ENCODE results near the gene TSACC. TPM values are rescaled to one million over a fixed set of nuclear protein-coding genes. Genes with fewer than 3 reads are reported as not detected.

TSACC gene
- total RNA-seq, 1 donor from 2014 or later = not detected

- no peak for DNase-seq (ENCODE audit: low spot score in 2 of 2)
- FAIRE-seq = no peak
These were observed 33.9 kb downstream of the TSACC start for GRCh38 chr1:156372265-156372586.

- no peak for FAIRE-seq
These were observed 34.5 kb downstream of the TSACC start for GRCh38 chr1:156372876-156373275.

DNA sequence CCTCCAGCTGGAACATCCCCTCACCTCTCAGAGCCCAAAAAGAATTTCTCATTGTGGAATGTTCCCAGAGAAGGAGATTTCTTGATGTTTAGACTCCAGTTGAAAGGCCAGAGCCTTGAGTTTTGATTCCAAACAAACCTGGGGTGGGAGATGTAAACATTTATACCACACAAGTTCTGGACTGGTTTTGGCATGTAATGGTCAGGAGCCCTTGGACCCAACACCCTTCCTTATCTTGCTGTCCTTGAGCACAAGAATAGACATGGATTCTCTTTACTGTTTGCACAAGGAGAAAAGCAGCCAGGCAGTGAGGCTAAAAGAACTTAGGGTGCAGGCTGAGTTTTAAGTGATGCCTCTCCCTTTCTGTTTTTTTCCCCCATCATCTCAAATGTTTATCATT lies 35.2 kb downstream of the TSACC start:
- DNase-seq (ENCODE audit: low spot score in 2 of 2) (no peak), FAIRE-seq (no peak)

More at GRCh38 chr1:156372876-156373275, 34.5 kb downstream of the TSACC start:
- no peak for DNase-seq (ENCODE audit: low spot score in 2 of 2)

GRCh38 chr1:156376146-156376545 lies 37.8 kb downstream of the TSACC start:
- FAIRE-seq = no peak
- no peak for DNase-seq (ENCODE audit: low spot score in 2 of 2)

- no peak for FAIRE-seq
- no peak for DNase-seq (ENCODE audit: low spot score in 2 of 2)
These were observed 38.9 kb downstream of the TSACC start for GRCh38 chr1:156376958-156377919.

DNA sequence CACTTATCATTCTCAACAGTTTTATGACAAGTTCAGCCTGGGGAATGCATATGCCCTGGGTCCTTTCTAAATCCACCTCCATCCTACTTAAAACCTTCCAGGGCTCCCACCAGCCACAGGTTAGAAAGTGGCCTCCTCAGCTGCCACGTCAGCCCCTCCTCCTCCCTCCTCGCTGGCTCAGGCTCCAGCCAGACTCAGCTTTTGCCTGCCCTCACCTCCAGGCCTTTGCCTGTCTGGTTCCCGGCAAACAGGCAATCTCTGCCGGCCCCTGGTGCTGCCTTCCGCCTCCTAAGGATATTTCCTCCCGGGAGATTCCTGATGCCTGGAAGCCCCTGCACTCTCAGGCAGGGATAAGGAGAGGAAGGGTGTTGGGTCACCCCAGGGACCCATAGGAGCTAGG lies 40.2 kb downstream of the TSACC start:
- no peak for FAIRE-seq
- no peak for DNase-seq (ENCODE audit: low spot score in 2 of 2)

DNA sequence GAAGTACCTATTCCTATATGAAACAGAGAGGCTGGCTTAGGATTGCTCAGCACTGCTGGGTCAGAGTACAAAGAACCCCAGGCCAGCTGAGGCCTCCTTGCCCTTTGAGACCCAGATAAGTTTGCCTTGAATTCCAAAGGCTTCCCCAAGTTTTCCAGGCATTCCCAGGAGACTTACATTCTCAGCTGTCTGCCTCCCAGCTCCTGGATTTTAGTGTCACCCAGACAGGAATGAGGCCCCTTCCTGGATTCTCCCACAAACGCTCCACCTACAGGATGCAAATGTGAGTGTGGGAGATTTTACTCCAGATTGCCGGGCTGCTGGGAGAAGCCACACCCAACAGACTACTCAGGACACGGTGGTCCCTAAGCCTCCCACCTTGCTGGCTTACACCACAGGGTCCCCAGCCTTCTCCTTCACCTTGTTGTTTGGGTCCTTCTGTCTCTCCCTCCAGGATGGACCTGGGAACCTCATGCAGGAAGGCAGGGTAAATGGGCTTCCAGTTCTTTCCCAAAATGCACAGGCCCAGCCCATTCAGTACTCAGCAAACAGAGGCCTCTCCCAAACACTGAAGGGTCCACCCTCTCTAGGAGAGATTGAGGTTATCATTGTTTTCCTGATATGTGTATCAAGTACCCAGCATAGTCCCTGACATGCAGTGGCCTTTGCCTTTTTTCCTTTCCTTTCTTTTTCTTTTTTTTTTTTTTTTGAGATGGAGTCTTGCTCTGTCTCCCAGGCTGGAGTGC lies 41.3 kb downstream of the TSACC start:
- DNase-seq (ENCODE audit: low spot score in 2 of 2) (no peak), FAIRE-seq (no peak)

GRCh38 chr1:156382561-156382960 lies 44.2 kb downstream of the TSACC start:
- FAIRE-seq (no peak), DNase-seq (ENCODE audit: low spot score in 2 of 2) (no peak)

GRCh38 chr1:156383023-156383422 lies 44.7 kb downstream of the TSACC start:
- peak; percentile 73 to 83 for DNase-seq (ENCODE audit: low spot score in 2 of 2)
- FAIRE-seq = no peak

- no peak for FAIRE-seq
- no peak for DNase-seq (ENCODE audit: low spot score in 2 of 2)
These were observed 45.7 kb downstream of the TSACC start for GRCh38 chr1:156384007-156384406.

GRCh38 chr1:156384658-156385057 lies 46.3 kb downstream of the TSACC start:
- FAIRE-seq (no peak), DNase-seq (ENCODE audit: low spot score in 2 of 2) (no peak)

DNA sequence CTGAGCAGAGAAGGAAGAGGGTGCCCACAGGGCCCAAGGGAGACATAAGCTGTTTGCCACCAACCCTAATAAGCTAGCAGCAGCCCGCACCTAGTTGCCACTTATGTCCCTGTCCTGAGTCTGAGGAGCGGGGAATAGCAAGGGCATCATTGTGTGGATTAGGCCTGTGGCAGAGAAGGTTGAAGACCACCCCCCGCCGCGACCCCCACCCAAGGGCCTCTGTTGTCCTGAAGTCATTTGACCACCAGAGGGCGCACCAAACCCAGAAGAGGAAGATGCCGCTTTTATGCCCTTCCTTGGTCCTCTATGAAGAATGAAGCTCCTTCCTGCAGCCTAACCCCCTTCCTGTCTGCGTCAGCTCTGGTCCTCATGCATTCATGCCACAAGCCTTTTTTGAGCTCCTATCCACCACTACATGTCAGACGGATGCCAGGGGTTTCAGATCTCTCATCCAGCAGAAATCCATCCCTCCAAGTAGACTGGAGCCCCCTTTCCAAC lies 47.3 kb downstream of the TSACC start:
- FAIRE-seq (no peak), DNase-seq (ENCODE audit: low spot score in 2 of 2) (peak; percentile 77 to 80)

GRCh38 chr1:156386134-156386901 lies 48.0 kb downstream of the TSACC start:
- DNase-seq (ENCODE audit: low spot score in 2 of 2) = no peak
- FAIRE-seq = no peak

DNA sequence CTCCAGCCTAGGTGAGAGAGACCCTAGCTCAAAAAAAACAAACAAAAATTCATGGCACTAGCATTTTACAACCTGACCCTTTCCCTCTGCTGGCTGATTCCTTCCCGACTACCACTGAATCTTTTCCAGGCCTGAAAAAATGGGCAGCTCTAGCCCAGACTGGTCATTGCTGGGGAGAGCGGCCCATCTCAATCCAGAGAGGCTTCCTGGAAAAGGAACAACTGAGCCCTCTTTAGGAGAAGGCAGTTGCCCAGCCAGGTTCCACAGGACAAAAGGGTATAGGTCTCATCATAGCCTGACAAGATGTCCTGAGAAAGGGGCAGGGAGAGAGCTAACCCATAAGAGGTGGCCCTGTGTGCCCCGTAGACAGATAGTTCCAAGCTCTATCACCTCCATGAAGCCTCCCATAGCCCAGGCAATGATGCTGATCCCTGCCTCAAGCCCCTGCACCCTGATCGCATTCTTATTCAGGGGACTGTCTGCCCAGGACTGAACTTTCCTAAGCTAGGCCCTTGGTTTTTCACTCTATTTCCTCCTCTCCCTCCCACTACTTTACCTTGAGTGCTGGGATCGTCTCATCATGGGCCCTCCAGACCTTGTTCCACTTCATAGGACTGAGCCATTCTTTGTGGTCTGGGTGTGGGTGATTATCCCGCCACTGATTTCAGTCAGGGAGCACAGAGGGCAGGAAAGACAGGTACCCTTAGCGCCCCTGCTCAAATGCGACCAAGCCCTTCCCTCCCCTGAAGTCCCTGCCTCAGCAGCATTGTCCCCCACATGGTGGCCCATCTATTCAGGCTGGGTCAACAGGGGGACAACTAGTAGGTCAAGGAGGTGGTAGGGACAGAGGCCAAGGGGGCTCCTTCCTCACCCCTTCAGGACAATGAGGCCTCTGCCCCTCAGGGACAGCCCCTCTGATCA lies 48.9 kb downstream of the TSACC start:
- no peak for DNase-seq (ENCODE audit: low spot score in 2 of 2)
- FAIRE-seq = no peak

- no peak for DNase-seq (ENCODE audit: low spot score in 2 of 2)
- FAIRE-seq = no peak
These were observed 49.5 kb downstream of the TSACC start for GRCh38 chr1:156387870-156388173.

DNA sequence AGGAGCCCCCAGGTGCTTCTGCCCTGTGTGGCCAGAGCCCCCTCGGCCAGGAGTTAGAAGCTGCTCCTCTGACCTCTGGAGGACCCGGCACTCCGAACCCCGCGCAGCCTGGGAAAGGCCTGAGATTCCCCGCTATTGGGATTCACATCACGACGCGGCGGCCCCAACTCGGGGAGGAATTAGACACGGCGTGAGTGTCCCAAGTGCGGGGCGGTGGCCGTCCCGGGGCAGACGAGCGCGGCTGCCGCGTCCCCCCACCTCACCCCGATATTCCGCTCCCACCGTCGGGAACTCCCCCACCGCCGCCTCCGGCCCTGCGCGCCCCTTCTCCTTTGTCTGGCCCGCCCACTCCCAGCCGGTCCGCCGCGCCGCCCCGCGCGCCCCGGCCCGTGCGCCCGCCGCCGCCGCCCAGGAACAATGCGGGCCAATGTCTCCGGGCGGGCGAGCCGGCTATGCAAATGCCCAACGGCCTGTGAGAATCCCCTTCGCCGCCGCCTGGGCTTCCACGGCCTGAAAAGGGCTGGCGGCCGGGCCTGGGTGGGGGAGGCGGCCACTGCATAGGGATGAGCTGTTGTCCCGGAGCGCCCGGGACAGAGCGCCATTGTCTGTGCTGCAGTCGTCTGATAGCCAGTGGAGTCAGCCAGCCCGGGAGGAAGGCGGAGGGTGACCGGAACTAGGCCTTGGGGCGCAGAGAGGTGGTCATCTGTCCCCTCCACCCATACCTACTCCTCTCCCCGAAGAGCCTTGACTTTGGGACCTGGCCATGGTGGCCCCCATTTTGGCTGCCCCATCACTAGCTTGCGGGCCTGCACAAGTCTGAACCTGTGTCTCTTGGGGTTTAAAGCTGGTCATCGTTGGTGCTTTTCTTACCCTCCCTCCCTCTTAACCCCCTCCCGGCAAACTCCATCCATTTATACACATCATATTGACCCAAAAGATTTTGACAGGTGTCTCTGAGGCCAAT lies 50.1 kb downstream of the TSACC start:
- DNase-seq (ENCODE audit: low spot score in 2 of 2) (peak; percentile 77 to 89), FAIRE-seq (no peak)

DNA sequence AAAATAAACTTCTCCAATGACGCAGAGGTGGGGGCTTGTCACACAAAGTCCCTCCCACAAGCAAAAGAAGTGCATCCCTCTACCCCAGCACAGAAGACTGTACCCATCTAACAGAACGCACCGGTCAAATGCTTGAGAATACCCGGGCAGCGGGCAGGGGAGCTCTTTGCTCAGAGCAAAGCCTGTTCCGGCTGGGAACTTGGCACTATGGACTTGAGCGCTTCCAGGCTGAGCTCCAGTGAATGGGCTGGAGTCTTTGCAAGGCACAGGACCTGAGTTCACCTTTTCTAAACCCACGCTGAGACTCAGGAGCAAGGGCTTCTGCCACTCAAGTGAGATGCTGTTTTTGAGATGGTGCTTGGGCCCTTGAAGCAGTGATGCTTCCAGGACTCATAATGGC lies 51.0 kb downstream of the TSACC start:
- FAIRE-seq (no peak), DNase-seq (ENCODE audit: low spot score in 2 of 2) (no peak)

DNA sequence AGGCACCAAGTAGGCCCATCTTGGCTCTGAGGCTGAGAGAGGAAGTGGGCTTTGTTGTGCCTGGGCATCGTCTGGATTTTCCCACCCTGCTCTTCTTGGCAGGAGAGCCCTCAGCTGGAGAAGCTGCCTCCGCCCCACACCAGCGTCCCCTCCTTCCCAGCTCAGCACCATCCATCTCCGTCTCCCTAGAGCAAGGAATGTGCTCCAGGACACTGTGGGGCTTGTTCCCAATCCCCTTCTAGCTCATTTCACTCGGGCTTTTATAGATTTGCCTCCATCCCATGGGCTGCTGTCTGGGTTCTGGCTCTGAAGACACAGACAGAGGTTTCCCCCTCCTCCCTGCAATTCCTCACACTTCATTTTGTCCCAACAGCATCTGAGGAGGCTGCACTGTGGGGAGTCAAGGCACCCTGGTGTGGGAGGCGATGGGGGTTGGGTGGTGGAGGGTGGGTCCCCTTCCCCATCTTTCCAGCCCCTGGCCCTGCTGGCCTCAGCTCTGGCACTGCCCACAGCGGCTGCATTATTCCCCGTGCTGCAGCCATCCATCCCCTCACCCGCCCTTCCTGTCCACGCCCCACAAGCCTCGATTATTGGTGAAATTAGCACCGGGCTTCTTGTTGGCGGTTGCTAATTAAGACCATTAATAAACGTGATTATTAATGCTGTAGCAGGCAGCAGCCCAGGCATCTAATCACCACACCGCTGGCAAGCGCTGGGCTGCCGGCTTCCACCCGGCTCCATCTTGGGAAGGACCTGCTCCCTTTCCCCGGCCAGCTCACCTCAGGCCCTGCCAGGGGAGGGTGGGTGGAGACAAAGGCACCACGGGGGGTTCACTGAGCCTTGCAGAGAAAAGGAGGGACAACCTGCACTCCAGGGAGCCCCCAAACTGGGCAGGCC lies 52.4 kb downstream of the TSACC start:
- no peak for FAIRE-seq
- no peak for DNase-seq (ENCODE audit: low spot score in 2 of 2)
